Measurements from ENCODE around the gene MUC21. TPM values are rescaled to one million over a fixed set of nuclear protein-coding genes. Genes with fewer than 3 reads are reported as not detected.

The MUC21 gene
- total RNA-seq, 1 experiment from 2014 or later: not detected

DNA sequence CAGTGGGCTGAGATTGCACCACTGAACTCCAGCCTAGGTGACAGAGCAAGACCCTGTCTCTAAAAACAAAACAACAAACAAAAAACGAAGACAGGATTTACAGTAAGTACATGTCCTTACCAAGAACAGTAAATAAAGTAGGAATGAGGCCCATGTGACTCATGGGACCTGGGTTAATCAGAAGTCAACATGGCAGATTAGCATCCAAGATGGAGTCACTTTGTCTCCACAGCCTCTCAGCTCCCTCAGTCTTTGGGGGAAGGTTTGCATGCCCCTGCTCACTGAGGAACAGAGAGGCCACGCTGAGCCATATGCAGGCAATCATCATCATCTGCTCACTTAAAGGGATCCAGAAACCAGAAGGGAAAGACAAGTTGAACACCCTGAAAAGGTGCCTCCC is 19.0 kb downstream of the MUC21 start:
- no peak for ATAC-seq
- CTCF ChIA-PET: no interaction called here
- BruUV-seq (replicated peaks): no TSS peak
- TF ChIP-seq, protein P1, sequence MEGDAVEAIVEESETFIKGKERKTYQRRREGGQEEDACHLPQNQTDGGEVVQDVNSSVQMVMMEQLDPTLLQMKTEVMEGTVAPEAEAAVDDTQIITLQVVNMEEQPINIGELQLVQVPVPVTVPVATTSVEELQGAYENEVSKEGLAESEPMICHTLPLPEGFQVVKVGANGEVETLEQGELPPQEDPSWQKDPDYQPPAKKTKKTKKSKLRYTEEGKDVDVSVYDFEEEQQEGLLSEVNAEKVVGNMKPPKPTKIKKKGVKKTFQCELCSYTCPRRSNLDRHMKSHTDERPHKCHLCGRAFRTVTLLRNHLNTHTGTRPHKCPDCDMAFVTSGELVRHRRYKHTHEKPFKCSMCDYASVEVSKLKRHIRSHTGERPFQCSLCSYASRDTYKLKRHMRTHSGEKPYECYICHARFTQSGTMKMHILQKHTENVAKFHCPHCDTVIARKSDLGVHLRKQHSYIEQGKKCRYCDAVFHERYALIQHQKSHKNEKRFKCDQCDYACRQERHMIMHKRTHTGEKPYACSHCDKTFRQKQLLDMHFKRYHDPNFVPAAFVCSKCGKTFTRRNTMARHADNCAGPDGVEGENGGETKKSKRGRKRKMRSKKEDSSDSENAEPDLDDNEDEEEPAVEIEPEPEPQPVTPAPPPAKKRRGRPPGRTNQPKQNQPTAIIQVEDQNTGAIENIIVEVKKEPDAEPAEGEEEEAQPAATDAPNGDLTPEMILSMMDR (IDR thresholded peaks at IDR 0.05): no peak
- TF ChIP-seq POLR2AphosphoS5 (IDR thresholded peaks at IDR 0.05; ENCODE audit: low read depth, low read length): no peak
- TF ChIP-seq TCF7L2 (IDR thresholded peaks at IDR 0.05; ENCODE audit: low read depth, low read length): no peak
- TF ChIP-seq, protein P2, sequence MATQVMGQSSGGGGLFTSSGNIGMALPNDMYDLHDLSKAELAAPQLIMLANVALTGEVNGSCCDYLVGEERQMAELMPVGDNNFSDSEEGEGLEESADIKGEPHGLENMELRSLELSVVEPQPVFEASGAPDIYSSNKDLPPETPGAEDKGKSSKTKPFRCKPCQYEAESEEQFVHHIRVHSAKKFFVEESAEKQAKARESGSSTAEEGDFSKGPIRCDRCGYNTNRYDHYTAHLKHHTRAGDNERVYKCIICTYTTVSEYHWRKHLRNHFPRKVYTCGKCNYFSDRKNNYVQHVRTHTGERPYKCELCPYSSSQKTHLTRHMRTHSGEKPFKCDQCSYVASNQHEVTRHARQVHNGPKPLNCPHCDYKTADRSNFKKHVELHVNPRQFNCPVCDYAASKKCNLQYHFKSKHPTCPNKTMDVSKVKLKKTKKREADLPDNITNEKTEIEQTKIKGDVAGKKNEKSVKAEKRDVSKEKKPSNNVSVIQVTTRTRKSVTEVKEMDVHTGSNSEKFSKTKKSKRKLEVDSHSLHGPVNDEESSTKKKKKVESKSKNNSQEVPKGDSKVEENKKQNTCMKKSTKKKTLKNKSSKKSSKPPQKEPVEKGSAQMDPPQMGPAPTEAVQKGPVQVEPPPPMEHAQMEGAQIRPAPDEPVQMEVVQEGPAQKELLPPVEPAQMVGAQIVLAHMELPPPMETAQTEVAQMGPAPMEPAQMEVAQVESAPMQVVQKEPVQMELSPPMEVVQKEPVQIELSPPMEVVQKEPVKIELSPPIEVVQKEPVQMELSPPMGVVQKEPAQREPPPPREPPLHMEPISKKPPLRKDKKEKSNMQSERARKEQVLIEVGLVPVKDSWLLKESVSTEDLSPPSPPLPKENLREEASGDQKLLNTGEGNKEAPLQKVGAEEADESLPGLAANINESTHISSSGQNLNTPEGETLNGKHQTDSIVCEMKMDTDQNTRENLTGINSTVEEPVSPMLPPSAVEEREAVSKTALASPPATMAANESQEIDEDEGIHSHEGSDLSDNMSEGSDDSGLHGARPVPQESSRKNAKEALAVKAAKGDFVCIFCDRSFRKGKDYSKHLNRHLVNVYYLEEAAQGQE (IDR thresholded peaks at IDR 0.05; ENCODE audit: insufficient read depth in 1 of 2, low read depth in 2 of 2, low read length in 1 of 2): no peak
- TF ChIP-seq SIN3A (IDR thresholded peaks at IDR 0.05; ENCODE audit: borderline replicate concordance, insufficient read depth, low read depth, low read length): no peak
- no peaks in the 10 kb centered on the region for H3K9me3 ChIP-seq (ENCODE audit: control insufficient read depth, insufficient read depth, low read depth, low read length)
- no peak overlapping the region for H3K4me3 ChIP-seq (ENCODE audit: low read depth in 2 of 2, low read length in 2 of 2)
- no peaks in the 10 kb centered on the region for H3K4me1 ChIP-seq (ENCODE audit: control insufficient read depth, insufficient read depth, low read length)
- in situ Hi-C loops (cut with HindIII; ENCODE audit: low pct_unique_long_range_greater_than_20kb, low sequenced_read_pairs): no loop called here
- DNase-seq (ENCODE audit: low read depth, low spot score): no peak
- H3K27ac ChIP-seq (ENCODE audit: low read length): no peak overlapping the region
- intact Hi-C loops (cut with micrococcal nuclease; ENCODE audit: unreplicated experiment): no loop called here
- no peaks in the 10 kb centered on the region for H3K36me3 ChIP-seq (ENCODE audit: control insufficient read depth, insufficient read depth, low read length)
- POLR2A ChIA-PET: no interaction called here
- H3K27me3 ChIP-seq (ENCODE audit: control insufficient read depth, insufficient read depth, low read length): no peaks in the 10 kb centered on the region

DNA sequence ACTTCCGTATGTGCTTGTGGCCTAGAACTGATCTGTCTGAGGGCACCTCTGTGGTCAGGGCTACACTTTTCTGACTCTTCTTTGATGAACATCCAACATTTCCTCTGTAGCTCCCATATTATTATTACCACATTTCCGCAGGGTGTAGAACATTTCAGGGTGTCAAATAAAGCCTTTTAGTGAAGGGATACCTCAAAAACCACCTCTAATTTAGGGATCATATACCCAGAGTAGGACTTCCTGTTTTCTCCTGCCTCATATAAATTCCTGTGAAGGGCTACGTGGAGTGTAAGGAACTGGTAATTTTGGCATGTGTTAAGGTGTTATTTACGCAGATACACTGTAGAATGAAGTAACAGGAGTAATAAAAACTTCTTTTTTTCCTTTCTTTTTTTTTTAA is 21.3 kb downstream of the MUC21 start:
- CTCF ChIA-PET: interaction anchor here (0.7 kb wide), 1 partner anchor 40 kb away, joined by 3 read pairs; no protein-coding TSS in a partner anchor

More for the DNA sequence above, 21.3 kb downstream of the MUC21 start:
- no peak overlapping the region for H3K27ac ChIP-seq (ENCODE audit: low read length)
- no peak overlapping the region for H3K4me3 ChIP-seq (ENCODE audit: low read depth in 2 of 2, low read length in 2 of 2)
- ATAC-seq (no peak), DNase-seq (ENCODE audit: low read depth, low spot score) (no peak)
- no peaks in the 10 kb centered on the region for H3K9me3 ChIP-seq (ENCODE audit: control insufficient read depth, insufficient read depth, low read depth, low read length)
- intact Hi-C loops (cut with micrococcal nuclease; ENCODE audit: unreplicated experiment) (no loop called here), in situ Hi-C loops (cut with HindIII; ENCODE audit: low pct_unique_long_range_greater_than_20kb, low sequenced_read_pairs) (no loop called here)
- no peaks in the 10 kb centered on the region for H3K27me3 ChIP-seq (ENCODE audit: control insufficient read depth, insufficient read depth, low read length)
- POLR2A ChIA-PET: interaction anchor here (0.5 to 0.6 kb wide), 2 partner anchors 874 to 1136 kb away, joined by 4 to 8 read pairs; no protein-coding TSS in a partner anchor
- TF ChIP-seq SIN3A (IDR thresholded peaks at IDR 0.05; ENCODE audit: borderline replicate concordance, insufficient read depth, low read depth, low read length) (no peak), POLR2AphosphoS5 (IDR thresholded peaks at IDR 0.05; ENCODE audit: low read depth, low read length) (no peak), TCF7L2 (IDR thresholded peaks at IDR 0.05; ENCODE audit: low read depth, low read length) (no peak)
- TF ChIP-seq, protein P1 (IDR thresholded peaks at IDR 0.05): no peak
- TF ChIP-seq, protein P2 (IDR thresholded peaks at IDR 0.05; ENCODE audit: insufficient read depth in 1 of 2, low read depth in 2 of 2, low read length in 1 of 2): no peak
- no TSS peak for BruUV-seq (replicated peaks)
- no peaks in the 10 kb centered on the region; the same call in 1 of the 2 replicates for H3K4me1 ChIP-seq (ENCODE audit: control insufficient read depth, insufficient read depth, low read length)
- no peaks in the 10 kb centered on the region for H3K36me3 ChIP-seq (ENCODE audit: control insufficient read depth, insufficient read depth, low read length)

All from Panc1 (cell line).